ENCODE results near the gene CD9.

- TF ChIP-seq CTCF (IDR thresholded peaks at IDR 0.05) (no peak), POLR2A (IDR thresholded peaks at IDR 0.05) (no peak)
These were observed 41.3 kb downstream of the CD9 start for GRCh38 chr12:6241495-6241894.
